KMS-11 (cell line): ENCODE data around the gene DPP7.

Experiments
- H2AFZ ChIP-seq: fragments of 200-600 bp; sonication (generic); 2 replicates; pipeline ENCODE4 v1.6.1; 2016; ENCODE audit warnings: antibody characterized with exemption, mixed run types, low read depth
- H3K27ac ChIP-seq: fragments of 200-600 bp; sonication (generic); 2 replicates; pipeline ENCODE4 v1.6.1; 2016; ENCODE audit warnings: mild to moderate bottlenecking, mixed run types
- H3K27me3 ChIP-seq: fragments of 200-600 bp; sonication (generic); 2 replicates; pipeline ENCODE4 v1.6.1; 2017; ENCODE audit warnings: mild to moderate bottlenecking, low read depth, mixed run types, moderate library complexity; ENCODE audit not compliant: insufficient read depth
- H3K36me3 ChIP-seq: fragments of 200-600 bp; sonication (generic); 2 replicates; pipeline ENCODE4 v1.6.1; 2017; ENCODE audit warnings: mild to moderate bottlenecking, mixed run types; ENCODE audit not compliant: insufficient read depth
- H3K4me1 ChIP-seq: fragments of 200-600 bp; sonication (generic); 2 replicates; pipeline ENCODE4 v1.6.1; 2016; ENCODE audit warnings: mild to moderate bottlenecking, low read depth, mixed run types; ENCODE audit not compliant: poor library complexity, severe bottlenecking
- H3K4me2 ChIP-seq: fragments of 200-600 bp; sonication (generic); 2 replicates; pipeline ENCODE4 v1.7.0; 2016; ENCODE audit warnings: mild to moderate bottlenecking, mixed run types
- H3K4me3 ChIP-seq: fragments of 200-600 bp; sonication (generic); IDR thresholded peaks from 2 replicates; pipeline ENCODE4 v1.6.1; 2017; ENCODE audit warnings: low read depth, low read length, mixed read lengths; ENCODE audit not compliant: insufficient read depth
- H3K79me2 ChIP-seq: fragments of 200-600 bp; sonication (generic); 2 replicates; pipeline ENCODE4 v1.6.1; 2016; ENCODE audit warnings: low read depth, mixed run types; ENCODE audit not compliant: insufficient read depth
- H3K9ac ChIP-seq: fragments of 200-600 bp; sonication (generic); 2 replicates; pipeline ENCODE4 v1.6.1; 2016; ENCODE audit warnings: mild to moderate bottlenecking, mixed run types
- H4K20me1 ChIP-seq: fragments of 200-600 bp; sonication (generic); 2 replicates; pipeline ENCODE4 v1.6.1; 2016; ENCODE audit warnings: mild to moderate bottlenecking, mixed run types; ENCODE audit not compliant: insufficient read depth
- CTCF ChIP-seq: fragments of 200-600 bp; sonication (generic); conservative IDR thresholded peaks from 2 replicates; pipeline ENCODE4 v1.6.1; 2017; ENCODE audit warnings: low read depth, mild to moderate bottlenecking, antibody characterized with exemption, low read length, moderate library complexity, mixed read lengths

DPP7 gene

GRCh38 chr9:137082925-137083290 lies 31.6 kb downstream of the DPP7 start:
- no peak for TF ChIP-seq CTCF
- H3K4me2 ChIP-seq, result no peak overlapping the region
- H3K4me3 ChIP-seq, result no peak overlapping the region
- no peak overlapping the region for H3K9ac ChIP-seq
- H3K4me1 ChIP-seq, result peaks cover 12% of the 10 kb centered on the region
- H3K27ac ChIP-seq, result no peak overlapping the region
- H3K27me3 ChIP-seq, result no peaks in the 10 kb centered on the region; the same call in 1 of the 2 replicates
- H2AFZ ChIP-seq, result no peak overlapping the region
- no peaks in the 10 kb centered on the region for H3K79me2 ChIP-seq
- no peaks in the 10 kb centered on the region for H4K20me1 ChIP-seq
- no peaks in the 10 kb centered on the region for H3K36me3 ChIP-seq

GRCh38 chr9:137082222-137082924 lies 32.2 kb downstream of the DPP7 start:
- no peak overlapping the region for H2AFZ ChIP-seq
- H3K4me3 ChIP-seq, result no peak overlapping the region
- no peaks in the 10 kb centered on the region for H4K20me1 ChIP-seq
- H3K27ac ChIP-seq, result no peak overlapping the region
- no peaks in the 10 kb centered on the region for H3K79me2 ChIP-seq
- no peaks in the 10 kb centered on the region for H3K36me3 ChIP-seq
- no peak for TF ChIP-seq CTCF
- no peak overlapping the region for H3K9ac ChIP-seq
- peaks cover 6% of the 10 kb centered on the region for H3K4me1 ChIP-seq
- H3K4me2 ChIP-seq, result no peak overlapping the region
- no peaks in the 10 kb centered on the region; the same call in 1 of the 2 replicates for H3K27me3 ChIP-seq

GRCh38 chr9:137080260-137081122 lies 34.0 kb downstream of the DPP7 start:
- Histone ChIP-seq H3K4me1 (peaks cover 2% of the 10 kb centered on the region), H3K36me3 (no peaks in the 10 kb centered on the region), H3K4me3 (no peak overlapping the region), H3K4me2 (no peak overlapping the region), H4K20me1 (no peaks in the 10 kb centered on the region), H3K27ac (no peak overlapping the region), H3K9ac (no peak overlapping the region), H3K79me2 (no peaks in the 10 kb centered on the region), H2AFZ (no peak overlapping the region), H3K27me3 (peaks cover 5% of the 10 kb centered on the region; the same call in 1 of the 2 replicates)
- no peak for TF ChIP-seq CTCF

- Histone ChIP-seq H3K36me3 (no peaks in the 10 kb centered on the region), H3K27ac (no peak overlapping the region)
These were observed 35.1 kb downstream of the DPP7 start for GRCh38 chr9:137079401-137079787.

More at GRCh38 chr9:137079401-137079787, 35.1 kb downstream of the DPP7 start:
- Histone ChIP-seq H2AFZ (no peak overlapping the region), H3K4me2 (no peak overlapping the region), H3K9ac (no peak overlapping the region), H3K4me3 (no peak overlapping the region), H3K79me2 (no peaks in the 10 kb centered on the region), H3K4me1 (no peaks in the 10 kb centered on the region), H3K27me3 (peaks cover 5% of the 10 kb centered on the region; the same call in 1 of the 2 replicates), H4K20me1 (no peaks in the 10 kb centered on the region)
- TF ChIP-seq CTCF, result no peak
